SK-N-SH (cell line): ENCODE data around the gene ZNF521.

ENCODE experiments used
- CTCF ChIP-seq: fragments of 200-600 bp; sonication (generic); IDR thresholded peaks from 2 replicates; pipeline ENCODE4 v1.6.1; 2017; ENCODE audit warnings: antibody characterized with exemption, mild to moderate bottlenecking, moderate library complexity
- NRF1 ChIP-seq: IDR thresholded peaks from 2 replicates; pipeline ENCODE4 v1.6.1; 2012; ENCODE audit warnings: low read depth, mild to moderate bottlenecking, low read length
- PBX3 ChIP-seq: IDR thresholded peaks from 2 replicates; pipeline ENCODE4; 2012
- POLR2AphosphoS5 ChIP-seq: IDR thresholded peaks from 2 replicates; pipeline ENCODE4 v1.6.1; 2012; ENCODE audit warnings: low read depth, low read length
- RAD21 ChIP-seq: IDR thresholded peaks from 2 replicates; pipeline ENCODE4 v1.6.1; 2012; ENCODE audit warnings: mild to moderate bottlenecking, low read length
- RFX5 ChIP-seq: IDR thresholded peaks from 2 replicates; pipeline ENCODE4 v1.6.1; 2012; ENCODE audit warnings: mild to moderate bottlenecking, improper control_type of control experiment, low read length
- SIN3A ChIP-seq: IDR thresholded peaks from 2 replicates; pipeline ENCODE4 v1.6.1; 2012; ENCODE audit warnings: low read depth, mild to moderate bottlenecking, low read length, moderate library complexity, borderline replicate concordance
- SMC3 ChIP-seq: IDR thresholded peaks from 2 replicates; pipeline ENCODE4 v1.6.1; 2012; ENCODE audit warnings: low read depth, low read length, improper control_type of control experiment
- YY1 ChIP-seq: IDR thresholded peaks from 2 replicates; pipeline ENCODE4 v1.4.0; 2012; ENCODE audit warnings: low read depth, mild to moderate bottlenecking

- TF ChIP-seq PBX3 (no peak), RFX5 (no peak), CTCF (no peak), SMC3 (no peak), YY1 (no peak), NRF1 (no peak), POLR2AphosphoS5 (no peak), SIN3A (no peak), RAD21 (no peak)
These were observed 18.4 kb upstream of the ZNF521 start for GRCh38 chr18:25370391-25370790.
